Activated T-cell treated with anti-CD3 and anti-CD28 coated beads for 24 hours (primary cell): Measurements from ENCODE around the gene PRKAA1.

Experiments
- DNase-seq: peaks from one replicate; pipeline ENCODE4 v3.0.0-alpha.2; 2020; ENCODE audit warnings: low read depth

The PRKAA1 gene

DNA sequence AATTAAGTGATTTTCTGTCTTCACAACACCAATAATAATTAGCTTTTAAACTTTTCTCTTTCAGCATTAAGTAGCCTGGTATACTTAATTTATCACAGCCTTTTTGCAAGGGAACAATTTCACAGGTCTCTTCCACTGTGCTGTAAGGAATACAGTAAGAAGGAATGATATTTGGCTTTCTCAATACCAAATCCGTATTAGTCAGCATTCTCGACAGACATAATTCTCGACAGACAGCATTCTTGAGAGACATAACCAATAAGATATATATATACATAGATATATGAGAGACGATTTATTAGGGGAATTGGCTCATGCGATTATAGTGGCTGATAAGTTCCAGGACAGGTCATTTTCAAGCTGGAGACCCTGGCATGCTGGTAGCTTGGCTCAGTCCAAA, 18.0 kb downstream of the PRKAA1 start:
- DNase-seq, result no peak

- no peak for DNase-seq
Measured at GRCh38 chr5:40779561-40779960, 18.6 kb downstream of the PRKAA1 start.

DNA sequence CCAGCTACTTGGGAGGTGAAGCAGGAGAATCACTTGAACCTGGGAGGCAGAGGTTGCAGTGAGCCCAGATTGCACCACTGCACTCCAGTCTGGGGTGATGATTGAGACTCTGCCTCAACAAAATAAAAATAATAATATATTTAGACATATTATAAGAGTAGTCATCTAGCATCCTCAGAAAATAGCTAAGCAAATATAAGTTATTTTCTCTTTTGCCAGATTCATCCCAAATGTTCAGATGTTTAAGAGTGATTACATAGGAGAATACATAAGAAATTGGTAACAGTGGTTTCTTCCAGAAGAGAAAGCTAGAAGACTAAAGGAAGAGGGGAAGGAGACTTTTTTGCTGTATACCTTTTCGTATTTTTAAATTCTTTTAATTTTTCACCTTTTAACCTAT, 20.0 kb downstream of the PRKAA1 start:
- DNase-seq, result no peak

GRCh38 chr5:40776658-40776977, 21.6 kb downstream of the PRKAA1 start:
- DNase-seq, result no peak

- DNase-seq, result no peak
Measured at GRCh38 chr5:40775846-40776657, 22.1 kb downstream of the PRKAA1 start.

DNA sequence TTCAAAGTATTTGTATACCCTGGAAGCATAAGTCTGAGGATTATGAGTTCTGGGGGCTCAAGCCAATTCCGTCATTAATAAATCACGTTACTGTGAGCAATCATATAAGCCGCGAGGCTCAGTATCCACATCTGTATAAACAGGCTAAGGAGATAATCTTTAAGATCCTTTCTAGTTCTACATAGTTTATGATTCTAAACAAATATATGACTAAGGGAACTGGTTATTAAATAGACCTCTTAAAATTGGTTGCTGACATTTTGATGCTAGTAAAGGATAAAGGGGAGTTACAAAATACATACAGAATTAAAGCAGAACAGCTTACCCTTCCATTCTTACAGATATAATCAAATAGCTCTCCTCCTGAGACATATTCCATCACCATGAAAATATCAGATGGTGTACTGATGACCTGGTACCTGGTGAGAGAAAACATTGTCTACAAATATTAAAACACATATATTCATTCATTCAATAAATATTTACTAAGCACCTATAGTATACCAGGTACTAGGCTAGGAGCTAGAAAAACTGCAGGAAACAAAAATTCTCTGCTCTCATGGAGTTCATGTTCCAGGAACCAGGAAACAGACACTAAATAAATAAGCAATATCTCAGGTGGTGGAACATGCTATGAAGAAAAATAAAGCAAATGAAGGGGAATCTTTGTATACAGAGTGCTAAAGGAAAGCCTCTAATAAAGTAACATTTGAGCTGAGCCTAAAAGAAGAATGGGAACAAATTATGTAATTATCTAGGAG, 22.9 kb downstream of the PRKAA1 start:
- DNase-seq, result no peak

DNA sequence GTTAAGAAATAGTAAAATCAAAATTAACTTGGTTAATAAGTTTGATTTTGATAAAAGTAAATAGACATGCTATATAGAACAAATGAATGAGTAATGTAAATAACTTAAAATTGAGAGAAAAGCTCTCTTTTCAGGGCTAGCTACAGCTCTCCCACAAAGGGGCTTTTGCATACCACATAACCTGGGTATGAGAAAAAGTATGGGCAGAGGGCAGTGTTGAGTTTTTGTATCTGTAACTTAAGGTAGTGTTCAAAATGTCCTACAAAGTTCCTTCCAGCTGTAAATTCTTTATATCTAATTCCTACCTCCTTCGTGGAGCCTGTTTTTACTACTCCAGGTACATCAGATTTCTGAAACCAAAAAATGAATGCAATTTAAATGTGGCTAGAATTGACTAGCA, 23.6 kb downstream of the PRKAA1 start:
- no peak for DNase-seq

GRCh38 chr5:40770764-40771163, 27.4 kb downstream of the PRKAA1 start:
- no peak for DNase-seq

GRCh38 chr5:40762705-40763104, 35.5 kb downstream of the PRKAA1 start:
- no peak for DNase-seq

DNA sequence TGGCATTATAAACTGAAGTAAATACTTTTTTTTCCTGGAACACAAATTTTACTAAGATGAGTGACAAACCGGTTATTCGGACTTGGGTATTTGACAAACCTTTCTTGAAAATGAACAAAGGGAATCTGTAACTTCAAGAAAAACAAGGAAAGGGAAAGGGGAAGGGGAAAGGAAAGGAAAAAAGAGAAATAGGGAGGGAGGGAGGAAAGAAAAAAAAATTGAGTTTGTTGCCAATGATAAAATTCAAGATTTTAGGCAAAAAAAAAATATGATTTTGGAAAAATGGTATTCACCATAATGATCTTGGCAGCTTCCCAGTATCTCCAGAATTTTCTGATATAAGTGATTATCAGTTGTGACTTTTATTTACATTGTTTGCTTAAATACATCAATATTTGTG, 40.8 kb downstream of the PRKAA1 start:
- no peak for DNase-seq

GRCh38 chr5:40755407-40756365, 42.5 kb downstream of the PRKAA1 start, which contains the start of gene TTC33:
Gene TTC33, minus strand, starts transcription at chr5:40755961. Its CDS starts 8,943 bp downstream, at chr5:40747018.
- DNase-seq, result peak; percentile 93

DNA sequence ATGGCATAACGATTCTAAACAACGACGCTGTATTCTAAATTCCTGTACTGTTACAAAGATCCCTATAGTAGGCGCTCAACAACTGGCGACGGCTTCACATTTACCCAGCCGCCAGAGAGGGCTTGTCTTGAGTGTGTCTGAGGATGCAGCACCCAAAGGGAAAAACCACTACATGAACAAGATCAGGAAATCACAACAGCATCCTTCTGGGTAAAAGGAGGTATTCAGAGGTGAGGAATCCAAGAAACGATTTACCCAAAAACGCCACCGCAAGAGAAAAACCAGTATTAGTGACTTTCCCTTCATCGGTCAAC, 43.1 kb downstream of the PRKAA1 start:
- peak; percentile 53 for DNase-seq

DNA sequence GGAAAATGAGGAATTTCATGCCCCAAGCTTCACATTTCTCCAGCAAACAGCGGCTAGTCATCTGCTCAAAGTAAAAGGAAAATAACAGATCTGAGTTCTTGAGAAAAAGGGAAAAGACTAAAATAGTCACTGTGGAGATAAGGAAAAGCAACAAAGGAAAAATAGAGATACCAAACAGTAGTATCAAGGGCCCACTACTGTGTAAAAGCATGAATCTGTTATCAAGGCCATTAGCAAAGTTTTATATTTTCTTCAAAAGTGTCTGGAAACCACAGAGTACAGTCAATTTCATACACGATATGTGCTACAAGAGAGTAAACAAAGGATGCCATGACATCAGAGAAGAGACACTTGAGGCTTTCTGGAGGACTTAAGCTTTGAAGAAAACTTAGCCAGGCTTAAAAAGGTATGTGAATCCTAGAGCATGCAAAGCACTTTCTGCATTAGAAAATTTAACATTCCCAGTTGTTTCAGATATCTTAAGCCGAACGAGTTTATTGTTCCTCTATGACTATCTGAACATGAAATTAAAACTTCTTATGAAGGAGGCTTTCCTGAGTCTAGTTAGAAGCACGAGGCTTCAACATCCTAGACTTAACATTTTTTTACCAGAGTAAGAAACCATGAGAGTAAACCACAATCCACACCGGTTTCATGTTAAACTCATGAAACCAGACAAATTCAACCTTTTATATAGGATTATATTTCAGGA, 43.6 kb downstream of the PRKAA1 start:
- DNase-seq, result no peak

DNA sequence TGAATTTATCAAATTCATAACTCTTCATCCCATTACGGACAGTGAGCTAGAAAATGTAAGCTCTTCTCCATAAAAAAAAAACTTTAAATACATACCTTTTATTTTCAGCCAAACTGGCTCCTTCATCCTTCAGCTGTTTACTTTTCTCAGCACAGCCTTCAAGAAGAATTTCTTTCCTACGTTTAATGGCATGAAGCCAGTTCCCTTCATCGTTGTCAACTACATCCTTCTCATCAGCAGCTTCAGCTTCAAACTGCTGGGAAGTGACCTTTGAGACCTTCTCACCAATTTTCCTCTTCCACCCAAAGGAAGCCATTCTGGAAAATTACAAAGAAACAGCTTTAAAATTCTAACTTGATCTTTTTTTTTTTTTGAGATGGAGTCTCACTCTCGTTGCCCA, 51.5 kb downstream of the PRKAA1 start:
- DNase-seq, result no peak

- no peak for DNase-seq
Measured at GRCh38 chr5:40743771-40744170, 54.4 kb downstream of the PRKAA1 start.

- no peak for DNase-seq
Measured at GRCh38 chr5:40738502-40738901, 59.7 kb downstream of the PRKAA1 start.

GRCh38 chr5:40736103-40736875, 61.9 kb downstream of the PRKAA1 start:
- DNase-seq, result no peak

- no peak for DNase-seq
Measured at GRCh38 chr5:40735609-40736008, 62.6 kb downstream of the PRKAA1 start.

GRCh38 chr5:40734986-40735385, 63.2 kb downstream of the PRKAA1 start:
- DNase-seq, result no peak

- DNase-seq, result no peak
Measured at GRCh38 chr5:40733879-40734563, 64.2 kb downstream of the PRKAA1 start.

DNA sequence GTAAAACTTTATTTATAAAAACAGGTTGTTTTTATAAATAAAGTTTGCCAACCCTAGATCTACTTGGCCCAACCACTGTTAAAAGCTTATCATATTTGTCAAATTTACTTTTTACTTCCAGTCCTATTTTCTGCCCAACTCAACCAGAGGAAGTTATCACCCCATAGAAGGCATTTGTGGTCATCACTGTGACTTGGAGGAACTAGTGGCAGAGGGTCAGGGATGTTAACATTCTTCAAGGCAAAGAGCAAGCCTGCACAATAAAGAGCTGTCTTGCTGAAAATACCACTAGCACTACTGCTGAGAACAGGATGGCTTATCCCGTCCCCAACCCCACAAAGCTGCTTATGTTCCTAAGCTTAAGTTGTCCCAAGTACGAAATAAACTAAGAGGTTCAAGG, 64.7 kb downstream of the PRKAA1 start:
- DNase-seq, result no peak
